Urothelium cell line (cell line): ENCODE results near the gene KCNE4.

Experiments
- DNase-seq: peaks from one replicate; pipeline ENCODE4 v3.0.0; 2011; ENCODE audit warnings: low spot score, mixed read lengths
- FAIRE-seq: peaks from 2 replicates; lab custom pipeline; 2011; peaks lifted over from hg19 to GRCh38; lab: Jason Lieb, UNC

KCNE4 gene

DNA sequence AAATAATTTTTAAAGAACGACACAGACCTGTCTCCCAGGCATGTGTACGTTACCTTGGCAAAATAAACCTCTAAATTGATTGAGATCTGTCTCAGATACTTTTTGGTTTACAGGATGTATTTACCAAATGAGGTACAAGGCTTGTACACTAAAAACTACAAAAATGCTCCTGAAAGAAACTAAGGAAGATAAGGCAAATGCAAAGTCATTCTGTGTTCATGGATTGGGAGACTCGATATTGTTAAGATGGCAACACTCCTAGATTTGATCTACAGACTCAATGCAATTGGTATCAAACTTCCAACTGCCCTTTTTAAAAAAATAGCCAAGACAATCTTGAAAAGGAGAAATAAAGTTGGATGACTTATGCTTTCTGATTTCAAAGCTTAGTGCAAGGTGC lies 11.5 kb upstream of the KCNE4 start:
- FAIRE-seq = no peak
- DNase-seq = no peak

DNA sequence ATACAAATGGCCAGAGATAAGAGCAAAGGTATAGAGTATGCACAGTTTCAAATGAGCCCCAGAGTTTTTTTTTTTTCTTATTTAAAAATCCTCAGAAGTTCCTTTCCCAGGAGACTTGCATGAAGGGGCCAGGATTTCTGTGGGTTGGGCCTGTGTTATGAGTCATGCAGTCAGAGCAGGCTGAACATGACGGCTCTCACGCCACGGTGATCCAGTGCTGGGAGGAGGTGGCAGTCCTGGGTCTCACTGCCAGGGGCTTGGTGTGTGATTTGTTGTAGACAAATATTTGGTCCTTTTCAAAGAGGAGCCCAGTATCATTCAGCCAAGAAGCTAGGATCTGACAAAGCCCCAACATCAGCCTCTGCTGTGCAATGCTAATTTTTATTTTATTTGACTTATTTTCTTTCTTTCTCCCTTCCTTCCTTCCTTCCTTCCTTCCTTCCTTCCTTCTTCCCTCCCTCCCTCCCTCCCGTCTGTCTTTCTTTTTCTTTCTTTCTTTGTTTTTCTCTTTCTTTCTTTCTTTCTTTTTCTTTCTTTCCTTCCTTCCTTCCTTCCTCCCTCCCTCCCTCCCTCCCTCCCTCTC lies 10.4 kb upstream of the KCNE4 start:
- DNase-seq (peak; percentile 91), FAIRE-seq (no peak)

DNA sequence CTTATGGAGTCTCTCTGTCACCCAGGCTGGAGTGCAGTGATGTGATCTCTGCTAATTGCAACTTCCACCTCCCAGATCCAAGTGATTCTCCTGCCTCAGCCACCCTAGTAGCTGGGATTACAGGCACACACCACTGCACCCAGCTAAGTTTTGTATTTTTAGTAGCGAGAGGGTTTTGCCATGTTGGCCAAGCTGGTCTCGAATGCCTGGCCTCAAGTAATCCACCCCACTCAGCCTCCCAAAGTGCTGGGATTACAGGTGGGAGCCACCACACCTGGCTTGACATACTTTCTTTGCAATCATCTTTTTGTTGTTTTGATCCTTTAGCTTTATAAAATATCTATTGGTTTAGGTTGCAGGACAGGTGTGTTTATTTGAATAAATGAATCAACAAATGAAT lies 9.7 kb upstream of the KCNE4 start:
- no peak for DNase-seq

GRCh38 chr2:223042704-223043118 lies 9.3 kb upstream of the KCNE4 start:
- FAIRE-seq = no peak
- DNase-seq = no peak

More for the DNA sequence above, 9.7 kb upstream of the KCNE4 start:
- no peak for FAIRE-seq

DNA sequence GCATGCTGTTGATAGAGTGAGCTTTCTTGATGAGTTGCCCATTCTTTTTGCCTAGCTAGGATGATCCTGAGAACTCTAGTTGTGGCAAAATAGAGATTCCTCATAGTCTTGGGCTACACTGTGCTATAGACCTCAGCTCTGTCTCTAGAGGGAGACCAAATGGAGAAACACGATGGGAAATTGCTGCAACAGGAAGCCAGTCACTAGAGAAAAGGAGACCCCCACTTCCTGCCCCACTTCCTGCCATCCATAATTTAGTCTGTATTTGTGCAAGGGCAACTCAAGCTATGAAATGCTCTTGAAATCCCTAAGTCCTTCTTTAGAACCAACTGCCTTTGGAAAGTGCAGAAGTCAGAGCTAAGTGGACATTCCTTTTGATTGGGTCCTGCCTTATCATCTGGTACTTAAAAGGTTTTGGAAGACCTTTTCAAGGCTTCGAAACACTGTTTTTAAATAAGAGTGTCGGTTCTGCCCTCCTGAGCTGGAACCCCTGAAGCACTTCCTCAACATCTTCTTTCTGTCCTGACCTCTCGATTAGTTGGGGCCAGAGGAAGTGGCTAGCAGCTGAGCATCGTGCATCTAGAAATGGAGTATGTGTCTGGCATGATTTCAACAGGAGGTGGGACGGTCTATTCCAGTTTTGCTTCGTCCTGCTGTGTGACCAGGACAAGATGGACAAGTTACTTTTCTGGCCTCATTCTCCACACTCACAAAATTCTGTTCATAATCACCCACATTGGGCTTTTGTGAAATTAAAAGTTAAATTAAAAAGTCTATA lies 8.6 kb upstream of the KCNE4 start:
- FAIRE-seq (no peak), DNase-seq (no peak)

GRCh38 chr2:223044092-223044836 lies 7.7 kb upstream of the KCNE4 start:
- no peak for DNase-seq
- no peak for FAIRE-seq

- no peak for FAIRE-seq
- no peak for DNase-seq
These were observed 6.9 kb upstream of the KCNE4 start for GRCh38 chr2:223044916-223045700.

GRCh38 chr2:223046470-223047040 lies 5.4 kb upstream of the KCNE4 start:
- no peak for DNase-seq
- no peak for FAIRE-seq

- FAIRE-seq = no peak
These were observed 4.7 kb upstream of the KCNE4 start for GRCh38 chr2:223047260-223047761.

GRCh38 chr2:223048519-223048918 lies 3.5 kb upstream of the KCNE4 start:
- no peak for FAIRE-seq
- no peak for DNase-seq

More at GRCh38 chr2:223047260-223047761, 4.7 kb upstream of the KCNE4 start:
- DNase-seq = no peak

DNA sequence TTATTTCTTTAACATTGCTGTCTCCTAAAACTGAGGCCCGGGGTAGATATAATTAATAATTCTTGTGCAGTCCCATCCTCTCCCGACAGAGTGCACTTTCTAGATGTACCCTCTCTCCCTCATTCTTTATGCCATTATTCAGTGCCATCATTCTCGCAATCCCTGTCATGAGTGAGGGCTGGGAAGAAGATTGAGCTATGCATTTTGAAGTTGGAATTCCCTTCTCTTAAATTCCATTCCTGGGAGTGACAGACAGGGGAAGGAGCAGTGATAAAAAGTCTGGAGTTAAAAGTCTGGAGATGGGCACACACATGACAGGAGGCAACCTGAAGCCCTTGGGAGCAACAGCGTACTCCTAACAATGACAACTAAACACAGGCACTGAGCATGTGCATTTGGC lies 2.6 kb upstream of the KCNE4 start:
- FAIRE-seq (no peak), DNase-seq (no peak)

- FAIRE-seq = no peak
- DNase-seq = no peak
These were observed 1.8 kb upstream of the KCNE4 start for GRCh38 chr2:223050188-223050587.

DNA sequence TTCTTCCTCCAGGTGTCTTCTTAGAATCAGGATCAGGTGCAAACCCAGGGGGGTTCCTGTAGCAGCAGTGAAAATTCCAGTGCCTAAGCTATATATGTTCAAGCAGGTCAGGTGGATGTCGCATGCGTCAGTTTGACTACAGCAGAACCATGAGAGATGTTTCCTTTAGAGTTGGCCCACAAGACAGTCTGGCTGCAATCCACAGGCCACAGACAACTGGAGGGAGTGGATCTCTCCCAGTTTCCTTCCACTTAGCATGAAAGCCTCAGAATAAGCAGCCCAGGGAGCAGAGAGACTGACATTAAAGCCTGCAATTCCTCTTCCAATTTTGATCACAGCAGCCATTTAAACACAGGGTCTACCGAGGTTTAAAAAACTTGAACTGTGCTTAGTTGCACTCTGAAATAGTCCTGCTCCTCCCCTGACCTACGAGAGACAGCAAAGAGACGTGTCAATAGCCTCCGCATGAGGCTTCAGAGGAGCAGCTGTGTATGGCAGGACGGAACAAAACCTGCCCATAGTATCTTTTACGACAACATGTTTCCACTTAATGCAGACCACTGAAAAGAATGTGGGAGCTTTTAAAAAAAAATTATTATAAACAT lies 988 bp upstream of the KCNE4 start:
- no peak for FAIRE-seq

DNA sequence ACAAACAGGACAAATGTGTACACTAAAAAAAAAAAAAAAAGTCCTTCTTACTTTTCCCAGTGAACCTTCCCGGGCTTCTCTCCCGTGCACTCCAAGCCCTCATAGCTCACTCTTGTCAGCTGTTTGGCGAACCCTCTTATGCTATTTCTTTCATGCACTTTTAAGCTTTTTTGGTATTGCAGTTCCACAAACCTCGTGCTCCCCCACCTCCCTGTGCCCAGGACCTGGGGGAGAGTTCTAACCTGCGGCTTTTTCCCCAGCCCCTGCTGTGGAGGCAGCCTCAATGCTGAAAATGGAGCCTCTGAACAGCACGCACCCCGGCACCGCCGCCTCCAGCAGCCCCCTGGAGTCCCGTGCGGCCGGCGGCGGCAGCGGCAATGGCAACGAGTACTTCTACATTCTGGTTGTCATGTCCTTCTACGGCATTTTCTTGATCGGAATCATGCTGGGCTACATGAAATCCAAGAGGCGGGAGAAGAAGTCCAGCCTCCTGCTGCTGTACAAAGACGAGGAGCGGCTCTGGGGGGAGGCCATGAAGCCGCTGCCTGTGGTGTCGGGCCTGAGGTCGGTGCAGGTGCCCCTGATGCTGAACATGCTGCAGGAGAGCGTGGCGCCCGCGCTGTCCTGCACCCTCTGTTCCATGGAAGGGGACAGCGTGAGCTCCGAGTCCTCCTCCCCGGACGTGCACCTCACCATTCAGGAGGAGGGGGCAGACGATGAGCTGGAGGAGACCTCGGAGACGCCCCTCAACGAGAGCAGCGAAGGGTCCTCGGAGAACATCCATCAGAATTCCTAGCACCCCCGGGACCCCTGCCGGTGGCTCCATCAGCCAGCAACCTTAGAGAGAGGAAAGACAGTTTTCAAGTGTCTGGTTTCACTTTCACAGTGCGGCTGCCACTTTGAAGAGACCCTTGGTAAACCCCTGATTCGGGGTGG lies 826 bp downstream of the KCNE4 start:
- FAIRE-seq (no peak), DNase-seq (no peak)

More for the DNA sequence above, 988 bp upstream of the KCNE4 start:
- no peak for DNase-seq

DNA sequence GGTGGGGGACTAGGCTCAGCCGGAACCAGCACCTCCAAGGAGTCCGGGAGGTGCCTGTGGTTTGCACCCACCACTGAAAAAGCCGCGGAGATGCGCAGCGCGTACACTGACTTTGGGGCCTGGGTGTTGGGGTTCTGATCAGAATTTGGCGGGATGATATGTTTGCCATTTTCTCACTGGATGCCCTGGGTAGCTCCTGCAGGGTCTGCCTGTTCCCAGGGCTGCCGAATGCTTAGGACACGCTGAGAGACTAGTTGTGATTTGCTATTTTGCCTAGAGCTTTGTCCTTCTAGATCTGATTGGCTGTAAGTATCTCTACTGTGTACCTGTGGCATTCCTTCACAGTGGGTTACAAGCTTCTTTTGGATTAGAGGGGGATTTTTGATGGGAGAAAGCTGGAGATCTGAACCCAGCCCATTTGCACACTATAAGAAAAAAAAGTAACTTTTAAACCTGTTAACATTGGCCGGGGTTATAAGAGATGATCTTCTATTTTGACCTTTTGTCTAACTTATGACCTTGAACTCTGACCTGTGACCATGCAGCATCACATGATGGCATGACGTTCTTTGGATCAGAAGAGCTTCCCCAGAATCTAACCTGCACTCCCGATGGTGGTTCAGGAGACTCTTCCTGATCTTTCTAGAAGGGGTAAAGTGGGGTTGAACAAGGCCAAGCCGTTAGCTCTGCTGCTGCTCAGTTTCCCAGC lies 1.6 kb downstream of the KCNE4 start:
- DNase-seq (no peak), FAIRE-seq (no peak)

DNA sequence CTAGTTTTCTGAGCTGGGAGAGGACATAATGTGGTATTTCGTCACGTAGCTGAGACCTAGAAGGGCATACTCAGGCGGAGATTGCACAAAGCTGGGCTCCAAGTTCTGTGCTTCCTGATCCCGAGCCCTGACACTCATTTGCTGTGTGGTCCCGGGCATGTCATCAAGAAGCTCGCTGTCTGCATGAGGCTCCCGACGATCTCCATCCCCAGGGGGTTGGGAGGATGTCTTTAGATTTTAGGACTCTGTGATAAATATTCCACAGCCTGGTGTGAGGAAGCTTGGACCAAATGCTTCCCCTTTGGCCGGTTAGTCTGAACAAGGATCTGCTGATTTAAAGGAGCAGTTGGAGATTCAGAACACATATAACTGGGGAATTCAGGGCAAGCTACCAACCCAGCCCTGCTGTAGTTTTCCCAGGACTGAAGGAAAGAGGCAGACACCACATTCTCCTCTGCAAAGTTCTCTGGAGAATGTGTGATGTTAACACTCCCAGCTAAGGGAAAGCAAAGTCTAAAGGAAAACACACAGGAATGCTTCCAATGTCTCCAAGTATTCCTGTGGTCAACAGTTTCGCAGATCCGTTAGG lies 2.3 kb downstream of the KCNE4 start:
- DNase-seq (no peak), FAIRE-seq (no peak)

DNA sequence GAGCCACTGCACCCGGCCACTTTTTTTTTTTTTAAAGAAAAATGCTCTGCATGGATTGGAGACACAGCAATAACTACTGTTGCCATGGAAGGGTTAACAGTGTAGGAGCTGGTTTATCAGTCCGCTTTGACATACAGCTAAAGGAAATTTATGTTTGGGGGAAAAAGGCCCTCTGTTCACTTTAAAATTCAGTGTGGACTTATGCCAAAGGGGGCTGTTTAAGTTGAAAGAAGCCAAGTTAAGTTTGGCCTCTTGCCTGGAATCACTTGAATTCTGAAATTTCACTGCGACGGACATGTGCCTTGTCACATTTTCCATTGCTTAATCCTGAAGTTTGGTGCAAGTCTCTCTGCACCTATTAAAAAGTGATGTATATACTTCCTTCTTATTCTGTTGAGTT lies 3.1 kb downstream of the KCNE4 start:
- no peak for FAIRE-seq
- no peak for DNase-seq

DNA sequence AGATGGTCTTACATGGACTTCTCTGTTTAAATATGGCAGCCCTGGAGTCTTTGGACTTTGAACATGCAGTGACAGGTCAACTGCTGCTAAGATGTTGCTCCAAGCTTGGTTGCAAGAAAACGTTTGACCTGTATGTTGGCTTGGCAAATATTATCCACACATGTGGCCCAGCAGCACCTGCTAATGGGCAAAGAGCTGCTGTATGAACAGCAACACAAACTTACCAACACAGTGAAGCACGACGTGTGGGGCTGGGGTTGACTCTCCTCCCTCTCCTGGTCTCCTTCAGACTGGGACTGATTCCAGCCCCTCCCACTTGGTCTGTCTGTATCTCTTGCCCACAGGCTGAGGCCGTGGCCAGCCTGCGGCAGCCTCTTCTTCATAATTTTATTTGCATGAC lies 3.8 kb downstream of the KCNE4 start:
- FAIRE-seq (no peak), DNase-seq (no peak)
